GM20431 (cell line): ENCODE data around the gene COX6B2.

Experiments
- in situ Hi-C: fragments of 300-500 bp; cut with MseI, MboI; formaldehyde crosslinking; loops from one replicate; pipeline ENCODE4 v1.15.0; 2020; ENCODE audit warnings: low sequenced_read_pairs; ENCODE audit not compliant: unreplicated experiment

COX6B2 gene

GRCh38 chr19:55384131-55384919 is 29.8 kb upstream of the COX6B2 start, which contains the start of gene TMEM238:
TMEM238 (minus strand) TSS chr19:55384292; CDS start chr19:55384259, 33 bp downstream.
- in situ Hi-C loops, result no loop called here

DNA sequence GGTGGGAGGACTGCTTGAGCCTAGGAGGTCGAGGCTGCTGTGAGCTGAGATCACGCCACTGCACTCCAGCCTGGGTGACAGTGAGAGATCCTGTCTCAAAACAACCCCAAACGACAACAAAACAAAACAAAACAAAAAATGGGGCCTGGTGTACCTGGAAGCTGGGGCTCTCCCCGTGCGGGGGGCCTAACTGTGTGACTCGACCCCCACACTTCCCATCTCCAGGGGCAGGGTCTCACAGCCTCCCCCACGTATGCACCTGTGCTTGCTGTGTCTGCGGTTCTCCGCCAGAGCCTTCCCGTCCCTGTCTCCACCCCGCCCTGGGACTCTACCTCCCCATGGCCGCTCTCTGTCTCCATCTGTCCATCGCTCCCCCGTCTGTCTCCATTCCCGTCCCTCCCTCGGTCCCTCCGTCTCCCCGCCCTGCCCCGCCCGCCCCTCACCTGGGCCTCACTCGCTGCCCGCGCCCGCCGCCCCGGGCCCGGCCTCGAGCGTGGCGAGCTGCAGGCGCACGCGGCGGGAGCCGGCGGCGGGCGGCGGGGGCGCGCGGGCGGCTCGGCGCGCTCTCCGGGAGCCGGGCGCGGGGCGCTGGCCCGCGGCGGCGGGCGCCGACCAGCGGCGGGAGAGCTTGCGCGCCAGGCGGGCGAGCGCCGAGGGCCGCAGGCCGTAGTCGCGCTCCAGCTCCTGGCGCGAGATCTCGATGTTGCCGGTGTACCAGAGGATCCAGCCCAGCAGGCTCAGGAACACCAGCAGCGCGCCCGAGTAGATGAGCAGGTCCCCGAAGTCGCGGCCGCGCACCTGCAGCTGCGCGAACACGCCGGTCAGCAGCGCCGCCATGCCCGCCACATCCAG is 29.0 kb upstream of the COX6B2 start:
- in situ Hi-C loops, result no loop called here

GRCh38 chr19:55382522-55383054 is 28.1 kb upstream of the COX6B2 start:
- in situ Hi-C loops, result no loop called here

DNA sequence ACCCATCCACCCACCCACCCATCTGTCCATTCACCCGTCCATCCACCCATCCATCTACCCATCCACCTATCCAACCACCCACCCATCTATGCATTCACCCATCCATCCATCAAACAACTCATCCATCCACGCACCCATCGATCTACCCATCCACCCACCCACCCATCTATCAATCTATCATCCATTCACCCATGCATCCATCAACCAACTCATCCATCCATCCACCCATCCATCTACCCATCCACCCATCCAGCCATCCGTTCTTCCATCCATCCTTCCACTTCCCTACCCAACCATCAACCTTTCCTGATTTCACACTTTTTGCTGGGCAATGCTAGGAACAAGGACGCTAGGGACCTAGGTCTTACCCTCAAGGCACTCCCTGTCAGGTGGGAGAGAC is 27.5 kb upstream of the COX6B2 start:
- in situ Hi-C loops, result no loop called here

DNA sequence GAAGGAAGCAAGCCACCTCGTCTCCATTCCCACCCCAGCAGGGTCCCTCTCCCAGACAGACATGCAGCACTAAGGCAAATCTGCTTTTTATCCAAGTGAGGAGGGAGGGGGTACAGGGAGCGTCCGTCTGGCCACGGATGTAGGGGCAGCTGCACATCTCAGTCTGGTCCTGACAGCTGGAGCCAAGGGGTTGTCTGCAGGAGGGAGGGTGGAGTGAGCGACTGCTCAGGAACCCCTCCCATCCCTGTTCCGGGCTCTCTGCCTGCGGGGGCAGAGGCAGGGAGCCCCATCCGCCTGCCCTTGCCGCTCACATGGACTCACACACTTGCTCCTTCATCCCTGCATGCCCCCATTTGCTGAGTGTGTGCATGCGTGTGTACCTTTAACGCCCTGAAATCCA is 24.7 kb upstream of the COX6B2 start:
- in situ Hi-C loops, result no loop called here

DNA sequence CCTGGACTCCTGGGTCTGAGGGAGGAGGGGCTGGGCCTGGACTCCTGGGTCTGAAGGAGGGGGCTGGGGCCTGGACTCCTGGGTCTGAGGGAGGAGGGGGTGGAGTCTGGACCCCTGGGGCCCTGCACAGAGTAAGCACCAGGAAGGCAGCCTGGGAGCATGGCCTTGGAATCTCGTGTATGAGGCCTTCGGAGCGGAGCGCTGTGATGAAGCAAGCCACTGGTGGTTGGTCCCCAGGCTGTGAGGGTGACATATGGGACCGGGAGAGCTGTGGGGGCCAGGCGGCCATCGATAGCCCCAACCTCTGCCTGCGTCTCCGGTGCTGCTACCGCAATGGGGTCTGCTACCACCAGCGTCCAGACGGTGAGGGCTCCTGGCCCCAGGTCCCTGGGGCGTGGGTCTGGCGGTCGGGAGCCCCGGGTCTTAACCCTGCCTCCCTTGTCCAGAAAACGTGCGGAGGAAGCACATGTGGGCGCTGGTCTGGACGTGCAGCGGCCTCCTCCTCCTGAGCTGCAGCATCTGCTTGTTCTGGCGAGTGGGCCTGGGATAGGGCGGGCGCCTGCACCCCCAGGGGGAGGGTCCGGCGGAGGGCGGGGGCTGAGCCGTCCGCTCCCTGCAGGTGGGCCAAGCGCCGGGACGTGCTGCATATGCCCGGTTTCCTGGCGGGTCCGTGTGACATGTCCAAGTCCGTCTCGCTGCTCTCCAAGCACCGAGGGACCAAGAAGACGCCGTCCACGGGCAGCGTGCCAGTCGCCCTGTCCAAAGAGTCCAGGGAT is 23.0 kb upstream of the COX6B2 start:
- in situ Hi-C loops, result no loop called here

- in situ Hi-C loops, result no loop called here
These were observed 21.9 kb upstream of the COX6B2 start, which contains the start of gene TMEM190 for GRCh38 chr19:55376241-55376933. TMEM190 (plus strand) TSS chr19:55376826; CDS start chr19:55376854, 28 bp downstream.

- in situ Hi-C loops, result no loop called here
These were observed 19.7 kb upstream of the COX6B2 start for GRCh38 chr19:55373993-55374757.

GRCh38 chr19:55373306-55373992 is 18.9 kb upstream of the COX6B2 start:
- in situ Hi-C loops, result no loop called here

DNA sequence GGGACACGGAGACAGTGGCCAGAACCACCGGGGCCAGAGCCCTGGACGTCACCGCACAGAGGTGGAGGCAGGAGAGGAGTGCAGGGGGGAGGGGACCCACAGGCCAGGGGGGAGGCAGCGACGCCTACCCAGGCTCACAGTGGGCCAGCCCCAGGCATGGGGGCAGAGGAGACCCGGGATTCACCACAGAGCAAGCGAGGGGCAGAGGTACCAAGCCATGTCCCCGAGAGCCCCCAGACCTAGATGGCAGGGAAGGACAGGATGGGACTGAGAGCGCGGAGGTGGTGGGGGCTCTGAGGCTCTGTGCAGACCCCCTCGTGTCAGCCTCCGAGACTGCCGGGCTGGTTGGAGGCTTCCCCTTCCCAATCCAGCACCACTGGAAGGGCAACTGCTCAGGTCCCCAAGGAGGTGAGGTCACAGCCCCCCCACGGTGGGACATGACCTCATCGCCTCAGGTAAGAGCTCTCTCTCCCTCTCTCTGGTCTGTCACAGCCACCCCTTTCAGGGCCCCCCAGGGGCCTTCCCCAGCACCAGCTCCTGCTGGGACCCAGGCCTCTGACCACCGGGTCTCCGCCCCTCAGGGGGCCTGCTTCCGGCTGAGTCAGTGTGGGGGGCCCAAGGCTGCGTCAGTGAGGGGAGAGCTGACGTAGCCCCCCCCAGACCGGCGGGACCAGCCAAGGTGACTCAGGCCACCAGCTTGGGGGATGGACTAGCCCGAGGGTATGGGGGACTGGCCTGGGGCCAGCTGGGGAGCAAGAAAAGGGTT is 18.0 kb upstream of the COX6B2 start:
- in situ Hi-C loops, result no loop called here

- in situ Hi-C loops, result no loop called here
These were observed 15.9 kb upstream of the COX6B2 start, which contains the start of gene IL11 for GRCh38 chr19:55370305-55370988. IL11 (minus strand) TSS chr19:55370463; CDS start chr19:55370310, 153 bp downstream.

DNA sequence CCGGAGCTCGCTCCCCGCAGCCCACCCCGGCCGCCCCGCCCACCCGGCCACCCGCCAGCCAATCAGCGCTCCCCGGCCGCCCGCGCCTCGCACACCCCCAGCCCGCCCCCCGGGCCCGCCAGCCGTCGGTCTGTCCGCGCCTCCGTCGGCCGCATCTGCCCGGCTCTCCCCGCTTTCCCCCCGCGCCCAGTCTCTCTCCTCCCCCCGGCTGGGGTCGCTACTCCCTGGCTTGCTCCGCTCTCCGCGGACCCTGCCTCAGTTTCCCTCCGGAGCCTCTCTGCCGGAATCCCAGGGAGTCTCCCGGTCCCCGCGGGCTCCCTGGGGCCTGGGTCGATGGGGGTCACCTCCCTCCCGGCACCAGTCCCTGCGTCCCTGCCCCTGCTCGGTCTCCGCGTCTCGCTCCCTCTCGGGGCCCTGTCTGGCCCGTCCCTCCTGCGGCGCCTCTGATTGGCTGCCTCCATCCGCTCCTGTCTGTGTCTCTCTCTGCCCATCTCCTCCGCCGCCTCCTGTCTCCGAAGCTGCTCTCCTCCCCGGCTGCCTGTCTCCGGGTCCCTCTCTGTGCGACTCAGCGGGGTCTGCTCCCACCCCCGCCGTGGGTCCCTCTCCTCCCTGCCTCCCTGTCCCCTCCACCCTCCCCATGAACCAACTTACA is 15.3 kb upstream of the COX6B2 start:
- in situ Hi-C loops, result no loop called here

DNA sequence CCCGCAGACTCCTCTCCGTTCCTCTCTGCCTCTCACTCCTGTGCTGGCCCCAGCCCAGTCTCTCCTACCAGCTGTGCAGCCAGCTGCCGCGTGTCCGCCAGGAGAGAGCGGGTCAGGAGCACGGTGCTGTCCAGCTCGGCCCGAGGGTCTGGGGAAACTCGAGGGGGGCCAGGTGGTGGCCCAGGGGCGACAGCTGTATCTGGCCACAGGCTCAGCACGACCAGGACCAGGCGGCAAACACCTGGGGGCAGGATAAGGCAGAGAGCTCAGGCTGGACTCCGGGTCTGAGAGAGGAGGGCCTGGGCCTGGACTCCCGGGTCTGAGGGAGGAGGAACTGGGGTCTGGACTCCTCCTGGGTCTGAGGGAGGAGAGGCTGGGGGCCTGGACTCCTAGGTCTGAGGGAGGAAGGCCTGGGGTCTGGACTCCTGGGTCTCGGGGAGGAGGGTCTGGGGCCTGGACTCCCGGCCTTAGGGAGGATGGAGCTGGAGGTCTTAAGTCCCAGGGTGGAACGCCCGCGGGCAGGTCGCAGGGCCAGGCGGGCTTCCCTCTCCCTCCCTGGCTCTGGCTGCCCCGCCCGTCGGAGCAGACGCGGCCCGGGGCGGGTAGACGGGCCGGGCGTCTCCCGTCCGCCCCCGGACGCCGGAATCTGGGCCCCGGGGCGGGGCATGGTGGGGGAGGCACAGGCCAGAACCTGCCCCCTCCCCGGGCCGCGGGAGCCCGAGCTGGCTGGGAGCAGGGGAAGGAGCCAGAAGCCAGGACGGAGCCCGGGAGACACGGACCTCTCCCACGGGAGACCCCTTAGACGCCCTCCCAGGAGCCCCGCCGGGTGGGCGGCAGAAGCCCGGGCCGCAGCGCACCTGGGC is 14.4 kb upstream of the COX6B2 start:
- in situ Hi-C loops, result no loop called here

GRCh38 chr19:55368106-55368505 is 13.6 kb upstream of the COX6B2 start:
- in situ Hi-C loops, result no loop called here

DNA sequence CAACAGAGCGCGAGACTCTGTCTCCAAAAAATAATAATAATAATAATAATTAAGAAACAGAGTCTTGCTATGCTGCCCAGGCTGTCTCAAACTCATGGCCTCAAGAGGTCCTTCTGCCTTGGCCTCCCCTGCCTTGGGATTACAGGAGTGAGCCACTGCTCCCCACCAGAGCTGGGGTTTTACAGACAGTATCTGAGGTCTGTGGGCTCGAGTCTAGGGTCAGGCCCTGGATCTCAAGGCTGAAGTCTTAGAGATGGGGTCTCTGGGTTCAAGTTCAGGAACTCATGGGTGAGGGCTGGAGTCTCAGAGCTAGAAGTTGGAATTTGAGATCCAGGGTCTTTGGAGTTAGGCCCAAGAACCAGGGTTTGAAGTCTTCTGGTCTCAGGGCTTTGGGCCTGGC is 12.3 kb upstream of the COX6B2 start:
- in situ Hi-C loops, result no loop called here
